ENCODE results near the gene DLEC1. TPM values are rescaled to one million over a fixed set of nuclear protein-coding genes. Genes with fewer than 3 reads are reported as not detected.

Gene DLEC1
- total RNA-seq, 1 experiment from 2014 or later, result not detected

Other genes with a start within 250 kb of the DLEC1 start
- gene CTDSPL, start 177.3 kb upstream of the DLEC1 start, total RNA-seq (2014; rRNA removed; shearing (Covaris generic); ENCODE audit: low replicate concordance), result 13.5 and 24.6 TPM in 2 replicates
- 0.15 and 4.4 TPM in 2 replicates for gene VILL, start 48.4 kb upstream of the DLEC1 start, total RNA-seq (2014; rRNA removed; shearing (Covaris generic); ENCODE audit: low replicate concordance)
- 0.13 TPM in 1 of 2 replicates, not detected in the other for gene PLCD1, start 9.6 kb upstream of the DLEC1 start, total RNA-seq (2014; rRNA removed; shearing (Covaris generic); ENCODE audit: low replicate concordance)
- 9.7 and 31.8 TPM in 2 replicates for gene ACAA1, start 97.9 kb downstream of the DLEC1 start, total RNA-seq (2014; rRNA removed; shearing (Covaris generic); ENCODE audit: low replicate concordance)
- gene MYD88, start 99.5 kb downstream of the DLEC1 start, total RNA-seq (2014; rRNA removed; shearing (Covaris generic); ENCODE audit: low replicate concordance), result 4.1 TPM in 1 of 2 replicates, not detected in the other
- 13.2 and 20.3 TPM in 2 replicates for gene OXSR1, start 126.3 kb downstream of the DLEC1 start, total RNA-seq (2014; rRNA removed; shearing (Covaris generic); ENCODE audit: low replicate concordance)
- gene SLC22A13, start 226.6 kb downstream of the DLEC1 start, total RNA-seq (2014; rRNA removed; shearing (Covaris generic); ENCODE audit: low replicate concordance), result not detected in 2 replicates
- gene SLC22A14, start 243.1 kb downstream of the DLEC1 start, total RNA-seq (2014; rRNA removed; shearing (Covaris generic); ENCODE audit: low replicate concordance), result 0.69 TPM in 1 of 2 replicates, not detected in the other

All from MG63 (cell line).